Nephron (organoid): Measurements from ENCODE around the gene CCL23.

ENCODE experiments used
- H3K27ac Mint-ChIP-seq, 3 experiments: 2 replicates each; pipeline ENCODE4 v1.8.0; 2020; ENCODE audit warnings: mixed read lengths in 3 of 3, mild to moderate bottlenecking in 2 of 3, moderate library complexity in 1 of 3
- H3K27me3 Mint-ChIP-seq: 2 replicates; pipeline ENCODE4 v1.8.0; 2021; ENCODE audit warnings: low read depth, mild to moderate bottlenecking, moderate library complexity, mixed read lengths
- H3K36me3 Mint-ChIP-seq: 2 replicates; pipeline ENCODE4 v1.8.0; 2020; ENCODE audit warnings: low read depth, mixed read lengths
- H3K4me1 Mint-ChIP-seq: 2 replicates; pipeline ENCODE4 v1.8.0; 2020; ENCODE audit warnings: mixed read lengths
- H3K4me3 Mint-ChIP-seq, 3 experiments: 2 replicates each; pipeline ENCODE4 v1.8.0; 2020; ENCODE audit warnings: mild to moderate bottlenecking in 3 of 3, mixed read lengths in 3 of 3, moderate library complexity in 2 of 3
- H3K9me3 Mint-ChIP-seq: 2 replicates; pipeline ENCODE4 v1.8.0; 2020; ENCODE audit warnings: mixed read lengths
- CTCF ChIP-seq, 3 experiments: fragments of 200-600 bp; sonication (generic); IDR thresholded peaks; one replicate each; pipeline ENCODE4 v1.5.0; 2021; ENCODE audit warnings: antibody characterized with exemption in 3 of 3; ENCODE audit not compliant: unreplicated experiment in 3 of 3

CCL23 gene

DNA sequence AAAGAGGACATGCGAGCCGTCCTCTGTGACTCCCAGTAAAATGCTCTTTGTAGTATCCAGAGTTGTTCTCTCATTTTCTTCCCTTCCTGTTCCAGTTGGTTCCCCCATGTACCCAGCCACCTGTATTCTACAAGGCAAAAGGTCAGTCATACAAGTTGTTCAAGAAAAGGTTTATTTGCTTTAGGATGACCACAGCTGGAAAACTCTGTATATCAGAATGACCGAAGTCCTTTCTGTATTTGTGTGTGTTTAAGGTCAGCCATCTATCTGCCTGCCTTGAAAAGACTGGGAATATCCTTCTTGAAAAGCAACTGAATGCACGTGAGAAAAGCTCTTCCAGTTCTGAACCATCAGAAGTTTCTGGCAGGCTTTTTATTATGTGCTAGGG is 44.8 kb downstream of the CCL23 start:
- no peaks in the 10 kb centered on the region for H3K36me3 Mint-ChIP-seq
- H3K4me1 Mint-ChIP-seq = peaks cover 13% of the 10 kb centered on the region
- no peak for TF ChIP-seq CTCF (IDR thresholded peaks at IDR 0.05; ENCODE audit: unreplicated experiment in 3 of 3)
- peak overlapping the region in 1 of 3 experiments; percentile 18 for H3K27ac Mint-ChIP-seq
- no peak overlapping the region for H3K4me3 Mint-ChIP-seq
- no peaks in the 10 kb centered on the region for H3K9me3 Mint-ChIP-seq
- H3K27me3 Mint-ChIP-seq = peaks cover 8% of the 10 kb centered on the region

GRCh38 chr17:35972535-35972934 is 45.2 kb downstream of the CCL23 start:
- H3K36me3 Mint-ChIP-seq = no peaks in the 10 kb centered on the region
- no peak overlapping the region for H3K27ac Mint-ChIP-seq
- H3K4me3 Mint-ChIP-seq = no peak overlapping the region
- peaks cover 8% of the 10 kb centered on the region for H3K27me3 Mint-ChIP-seq
- H3K9me3 Mint-ChIP-seq = no peaks in the 10 kb centered on the region
- H3K4me1 Mint-ChIP-seq = peaks cover 13% of the 10 kb centered on the region
- no peak for TF ChIP-seq CTCF (IDR thresholded peaks at IDR 0.05; ENCODE audit: unreplicated experiment in 3 of 3)

GRCh38 chr17:35972066-35972465 is 45.7 kb downstream of the CCL23 start:
- Mint-ChIP-seq H3K27me3 (peaks cover 8% of the 10 kb centered on the region), H3K9me3 (no peaks in the 10 kb centered on the region)
- no peak for TF ChIP-seq CTCF (IDR thresholded peaks at IDR 0.05; ENCODE audit: unreplicated experiment in 3 of 3)

GRCh38 chr17:35969558-35970380 is 48.0 kb downstream of the CCL23 start:
- TF ChIP-seq CTCF (IDR thresholded peaks at IDR 0.05; ENCODE audit: unreplicated experiment in 3 of 3) = peak; percentile 78 to 85 (median 79)
- H3K4me1 Mint-ChIP-seq = peaks cover 13% of the 10 kb centered on the region
- H3K27ac Mint-ChIP-seq = peak overlapping the region; percentile 56 to 84 (median 67)
- H3K4me3 Mint-ChIP-seq = no peak overlapping the region
- H3K36me3 Mint-ChIP-seq = no peaks in the 10 kb centered on the region
- no peaks in the 10 kb centered on the region for H3K9me3 Mint-ChIP-seq
- peaks cover 8% of the 10 kb centered on the region for H3K27me3 Mint-ChIP-seq

More at GRCh38 chr17:35972066-35972465, 45.7 kb downstream of the CCL23 start:
- Mint-ChIP-seq H3K4me1 (peaks cover 13% of the 10 kb centered on the region), H3K36me3 (no peaks in the 10 kb centered on the region), H3K4me3 (no peak overlapping the region), H3K27ac (no peak overlapping the region)

- Mint-ChIP-seq H3K9me3 (no peaks in the 10 kb centered on the region), H3K4me3 (no peak overlapping the region)
Observed at GRCh38 chr17:35968520-35969054, 49.2 kb downstream of the CCL23 start.

More at GRCh38 chr17:35968520-35969054, 49.2 kb downstream of the CCL23 start:
- Mint-ChIP-seq H3K4me1 (peaks cover 13% of the 10 kb centered on the region), H3K36me3 (no peaks in the 10 kb centered on the region), H3K27me3 (peaks cover 8% of the 10 kb centered on the region), H3K27ac (no peak overlapping the region)
- TF ChIP-seq CTCF (IDR thresholded peaks at IDR 0.05; ENCODE audit: unreplicated experiment in 3 of 3) = no peak
